ENCODE results near the gene SLC7A7. TPM values are rescaled to one million over a fixed set of nuclear protein-coding genes. Genes with fewer than 3 reads are reported as not detected.
"Not testable (repeated sequence)": the region's sequence is repeated elsewhere in the genome, so short reads cannot be mapped to it uniquely, and the experiment has no call there.

SLC7A7 gene
- polyA plus RNA-seq, 5 donors, result 8.8 to 11.2 (median 9.5) TPM

DNA sequence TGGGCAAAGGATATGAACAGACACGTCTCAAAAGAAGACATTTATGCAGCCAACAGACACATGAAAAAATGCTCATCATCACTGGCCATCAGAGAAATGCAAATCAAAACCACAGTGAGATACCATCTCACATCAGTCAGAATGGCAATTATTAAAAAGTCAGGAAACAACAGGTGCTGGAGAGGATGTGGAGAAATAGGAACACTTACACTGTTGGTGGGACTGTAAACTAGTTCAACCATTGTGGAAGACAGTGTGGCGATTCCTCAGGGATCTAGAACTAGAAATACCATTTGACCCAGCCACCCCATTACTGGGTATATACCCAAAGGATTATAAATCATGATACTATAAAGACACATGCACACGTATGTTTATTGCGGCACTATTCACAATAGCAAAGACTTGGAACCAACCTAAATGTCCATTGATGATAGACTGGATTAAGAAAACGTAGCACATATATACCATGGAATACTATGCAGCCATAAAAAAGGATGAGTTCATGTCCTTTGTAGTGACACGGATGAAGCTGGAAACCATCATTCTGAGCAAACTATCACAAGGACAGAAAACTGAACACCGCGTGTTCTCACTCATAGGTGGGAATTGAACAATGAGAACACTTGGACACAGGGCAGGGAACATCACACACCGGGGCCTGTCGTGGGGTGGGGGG lies 57.1 kb downstream of the SLC7A7 start:
- DNase-seq, result not testable (repeated sequence)

DNA sequence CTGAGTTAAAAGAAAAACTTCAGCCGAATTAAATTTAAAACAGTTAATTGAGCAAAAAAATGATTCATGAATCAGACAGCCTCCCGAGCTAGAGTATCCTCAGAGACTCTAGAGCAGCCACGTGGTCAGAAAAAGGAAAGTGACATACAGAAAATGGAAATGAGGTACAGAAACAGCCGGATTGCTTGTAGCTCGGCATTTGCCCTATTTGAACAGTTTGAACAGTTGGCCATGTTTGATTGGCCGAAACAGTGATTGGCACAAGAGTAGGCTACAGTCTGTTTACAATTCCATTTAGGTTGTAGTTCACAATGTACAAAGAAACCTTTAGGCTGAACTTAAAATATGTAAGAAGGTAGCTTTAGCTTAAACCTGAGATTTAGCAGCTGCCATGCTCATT lies 61.6 kb downstream of the SLC7A7 start:
- DNase-seq, result no peak

DNA sequence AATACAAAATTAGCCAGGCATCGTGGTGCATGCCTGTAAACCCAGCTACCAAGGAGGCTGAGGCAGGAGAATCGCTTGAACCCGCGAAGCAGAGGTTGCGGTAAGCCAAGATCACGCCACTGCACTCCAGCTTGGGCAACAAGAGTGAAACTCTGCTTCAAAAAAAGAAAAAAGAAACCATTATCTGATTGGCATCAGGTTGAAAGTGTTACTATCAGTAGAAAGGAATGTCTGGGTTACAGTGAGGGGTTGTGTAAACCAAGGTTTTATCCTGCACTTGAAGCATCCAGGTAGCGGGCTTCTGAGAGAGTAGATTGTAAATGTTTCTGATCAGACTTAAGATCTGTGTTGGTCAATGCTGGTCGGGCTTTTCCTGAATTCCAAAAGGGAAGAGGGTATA lies 62.8 kb downstream of the SLC7A7 start:
- no peak for DNase-seq

DNA sequence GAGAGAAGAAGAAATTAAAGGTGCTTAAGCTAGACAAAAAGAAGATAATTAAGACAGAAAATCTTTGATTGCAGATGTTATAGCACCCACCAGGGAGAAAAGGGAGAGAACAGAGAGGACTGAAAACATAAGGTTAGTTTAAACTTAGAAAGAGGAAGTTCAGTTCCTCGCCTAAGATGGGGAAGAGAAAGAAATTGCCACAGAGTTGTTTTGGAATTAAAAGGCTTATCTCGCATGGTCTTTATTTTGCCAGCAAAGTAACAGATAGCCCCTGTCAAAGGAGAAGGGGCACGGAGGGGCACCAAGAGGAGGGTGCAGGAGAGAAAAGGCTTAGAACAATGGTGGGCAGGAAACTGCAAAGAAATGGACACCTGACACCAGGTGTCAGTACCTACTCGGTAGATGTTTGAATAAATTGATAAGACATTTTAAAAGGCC lies 66.6 kb downstream of the SLC7A7 start:
- DNase-seq, result no peak

DNA sequence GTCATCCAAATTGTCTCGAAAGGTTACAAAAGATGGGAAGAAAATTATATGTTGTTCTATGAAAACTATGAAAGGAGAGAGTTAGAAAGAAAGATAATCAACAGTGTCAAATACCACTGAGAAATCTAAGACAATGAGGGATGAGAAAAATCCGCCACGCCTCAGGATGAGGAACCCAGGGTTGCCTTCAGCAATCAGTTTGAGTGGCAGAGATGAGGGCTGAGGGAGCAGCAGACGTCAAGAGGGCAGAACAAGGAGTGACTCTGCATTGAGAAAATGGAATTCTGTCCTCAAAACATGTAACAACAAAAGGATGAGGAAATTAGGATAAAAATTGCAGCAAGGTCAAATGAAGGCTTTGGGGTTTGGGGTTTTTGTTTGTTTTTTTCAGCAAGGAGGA lies 67.0 kb downstream of the SLC7A7 start:
- no peak for DNase-seq

DNA sequence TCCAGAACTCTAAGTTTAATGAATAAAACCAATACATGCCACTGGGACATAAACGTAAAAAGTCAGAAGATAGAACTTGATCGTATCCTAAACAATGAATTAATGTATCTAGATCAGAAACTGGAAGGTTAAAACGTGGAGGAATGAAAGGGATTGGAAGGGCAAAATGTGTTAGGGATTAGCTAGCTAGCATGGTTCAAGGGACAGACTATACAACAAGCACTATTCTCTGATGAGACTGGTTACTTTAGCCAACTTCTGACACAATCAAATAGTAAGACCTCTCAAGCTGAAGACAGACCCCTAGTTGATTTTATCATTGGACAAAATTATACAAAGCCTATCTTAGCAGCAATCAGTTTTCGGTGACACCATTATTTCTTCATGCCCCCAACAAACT lies 67.5 kb downstream of the SLC7A7 start:
- DNase-seq, result no peak

DNA sequence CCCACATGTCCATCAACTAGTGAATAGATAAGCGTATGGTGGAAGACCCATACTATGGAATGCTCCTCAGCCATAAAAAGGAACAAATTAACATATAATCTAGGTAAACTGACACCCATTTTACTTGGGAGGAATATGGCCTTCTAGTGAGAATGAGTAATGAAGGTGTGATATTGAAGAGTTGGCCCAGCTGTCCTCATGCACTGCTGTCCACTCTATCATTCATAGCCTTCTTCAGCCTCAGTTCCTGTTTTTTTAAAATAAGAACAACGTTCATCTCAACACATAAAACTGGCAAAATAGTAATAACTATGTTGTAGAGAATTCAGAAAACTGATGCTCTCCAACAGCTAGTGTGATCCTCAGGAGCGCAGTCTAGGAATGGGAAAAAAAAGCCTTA lies 75.2 kb downstream of the SLC7A7 start:
- DNase-seq, result no peak

DNA sequence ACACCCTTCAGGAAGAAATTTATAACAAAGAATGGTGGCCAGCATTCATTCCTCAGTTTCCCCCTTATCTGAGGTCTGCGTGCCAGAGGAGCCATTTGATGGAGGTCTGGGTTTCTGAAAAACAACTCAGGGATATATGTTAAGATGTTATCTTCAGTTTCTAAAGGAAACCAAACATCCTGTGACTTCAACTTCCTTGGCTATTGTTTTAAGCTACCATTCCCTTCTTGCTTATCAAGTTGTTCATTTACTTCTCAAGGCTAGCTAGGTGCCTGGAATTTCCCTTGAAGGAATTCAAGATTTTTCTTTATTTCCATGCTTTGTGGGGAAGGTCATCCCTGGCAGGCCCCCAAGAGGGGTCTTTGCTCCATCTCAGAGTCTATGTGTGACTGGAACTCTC lies 75.8 kb downstream of the SLC7A7 start:
- DNase-seq, result no peak

DNA sequence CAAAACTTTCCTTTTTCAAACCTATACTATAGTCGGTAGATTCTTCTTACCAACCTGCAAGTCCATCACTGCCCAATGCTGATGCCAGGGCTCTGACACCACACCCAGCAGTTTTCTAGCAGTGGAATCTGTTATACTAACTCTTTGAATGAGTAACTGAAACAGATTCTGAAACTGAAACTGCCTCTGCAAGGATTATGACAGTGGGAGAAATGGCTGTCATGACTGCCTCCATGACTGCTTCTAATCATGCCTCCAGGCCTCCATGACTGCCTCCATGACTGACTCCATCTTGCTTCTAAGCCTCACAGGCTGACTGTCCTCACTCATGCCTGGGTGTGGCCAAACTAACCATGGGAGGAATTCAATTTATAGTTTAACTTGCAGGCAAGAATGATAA lies 78.2 kb downstream of the SLC7A7 start:
- no peak for DNase-seq

DNA sequence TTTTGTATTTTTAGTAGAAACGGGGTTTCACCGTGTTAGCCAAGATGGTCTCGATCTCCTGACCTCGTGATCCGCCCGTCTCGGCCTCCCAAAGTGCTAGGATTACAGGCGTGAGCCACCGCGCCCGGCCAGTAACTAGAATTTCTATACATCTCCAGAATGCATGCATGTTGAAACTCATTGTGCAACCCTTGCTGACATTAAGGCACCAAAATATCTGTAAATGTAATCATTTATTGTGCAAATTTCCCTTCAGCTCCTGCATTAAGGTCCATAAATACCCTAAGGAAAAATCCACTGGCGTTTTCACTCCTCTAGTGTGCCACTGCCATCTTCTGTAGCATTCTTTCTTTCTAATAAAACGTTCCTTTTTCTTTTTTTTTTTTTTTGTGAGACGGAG lies 78.9 kb downstream of the SLC7A7 start:
- DNase-seq, result not testable (repeated sequence)

DNA sequence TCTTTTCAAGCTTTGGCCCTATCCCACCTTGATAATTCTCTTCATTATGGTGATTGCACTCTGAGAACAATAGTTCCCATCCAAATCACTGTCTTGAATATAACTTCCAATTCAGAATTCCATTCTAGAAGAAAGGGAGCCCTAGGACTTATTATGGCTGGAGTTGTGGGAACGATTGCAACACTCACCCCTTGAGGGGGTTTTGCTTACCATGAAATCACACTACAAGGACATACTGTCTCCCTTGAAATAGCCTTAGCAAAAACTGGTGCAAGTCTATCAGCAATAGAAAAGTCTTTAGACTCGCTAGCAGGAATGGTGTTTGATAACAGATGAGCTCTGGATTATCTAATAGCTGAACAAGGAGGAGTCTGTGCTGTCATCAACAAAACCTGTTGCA lies 80.1 kb downstream of the SLC7A7 start:
- no peak for DNase-seq

DNA sequence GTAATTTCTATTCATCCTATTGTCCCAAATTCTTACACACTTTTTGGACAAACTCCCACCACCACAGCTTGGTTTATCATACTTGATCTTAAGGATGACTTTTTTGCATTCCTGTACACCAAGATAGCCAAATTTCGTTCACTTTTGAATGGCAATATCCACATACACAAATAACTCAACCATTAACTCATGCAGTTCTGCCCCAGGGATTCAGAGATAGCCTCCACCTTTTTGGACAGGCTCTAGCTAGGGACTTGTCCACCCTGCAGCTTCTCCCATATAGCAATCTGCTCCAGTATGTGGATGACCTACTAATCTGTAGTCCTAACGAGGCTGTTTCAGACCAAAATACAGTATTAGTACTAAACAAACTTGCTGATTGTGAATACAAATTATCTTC lies 81.4 kb downstream of the SLC7A7 start:
- no peak for DNase-seq

DNA sequence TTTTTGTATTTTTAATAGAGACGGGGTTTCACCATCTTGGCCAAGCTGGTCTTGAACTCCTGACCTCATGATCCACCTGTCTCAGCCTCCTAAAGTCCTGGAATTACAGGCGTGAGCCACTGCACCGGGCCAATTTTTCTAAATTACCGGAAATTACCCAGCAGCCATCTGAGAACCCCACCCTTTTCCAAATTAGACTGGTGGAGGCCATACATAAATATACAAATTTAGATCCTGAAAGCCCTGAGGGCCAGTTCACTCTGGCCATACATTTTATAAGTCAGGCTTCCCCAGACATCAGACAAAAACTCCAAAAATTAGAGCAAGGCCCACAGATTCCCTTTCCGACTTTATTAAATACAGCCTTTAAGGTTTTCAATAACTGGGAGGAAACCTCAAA lies 83.2 kb downstream of the SLC7A7 start:
- DNase-seq, result not testable (repeated sequence)

DNA sequence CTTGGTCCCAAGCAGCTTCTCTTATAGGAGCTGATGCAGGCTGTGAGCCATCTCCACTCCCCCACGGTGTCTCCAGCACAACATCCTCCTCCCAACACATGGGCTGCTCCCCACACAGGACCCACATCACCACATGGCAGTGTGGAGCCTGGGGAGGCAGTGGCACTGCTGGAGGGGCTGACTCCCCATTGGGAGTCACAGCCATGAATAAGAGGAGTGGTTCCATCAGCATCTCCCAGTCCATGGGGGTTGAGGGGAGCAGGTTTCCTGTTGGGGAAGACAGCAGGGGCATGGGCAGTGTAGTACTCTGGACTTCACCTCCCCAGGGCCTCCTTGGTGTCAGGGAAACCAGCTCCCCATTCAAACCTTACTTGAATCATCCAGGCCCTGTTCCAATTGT lies 89.2 kb downstream of the SLC7A7 start:
- no peak for DNase-seq

DNA sequence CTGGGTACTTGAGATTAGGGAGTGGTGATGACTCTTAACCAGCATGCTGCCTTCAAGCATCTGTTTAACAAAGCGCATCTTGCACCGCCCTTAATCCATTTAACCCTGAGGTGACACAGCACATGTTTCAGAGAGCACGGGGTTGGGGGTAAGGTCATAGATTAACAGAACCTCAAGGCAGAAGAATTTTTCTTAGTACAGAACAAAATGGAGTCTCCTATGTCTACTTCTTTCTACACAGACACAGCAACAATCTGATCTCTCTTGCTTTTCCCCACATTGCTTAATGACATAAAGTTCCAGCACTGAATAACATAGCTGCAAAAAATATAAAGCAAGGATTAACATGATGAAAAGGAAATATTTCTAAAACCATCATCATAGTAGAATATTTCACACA lies 89.9 kb downstream of the SLC7A7 start:
- not testable (repeated sequence) for DNase-seq

DNA sequence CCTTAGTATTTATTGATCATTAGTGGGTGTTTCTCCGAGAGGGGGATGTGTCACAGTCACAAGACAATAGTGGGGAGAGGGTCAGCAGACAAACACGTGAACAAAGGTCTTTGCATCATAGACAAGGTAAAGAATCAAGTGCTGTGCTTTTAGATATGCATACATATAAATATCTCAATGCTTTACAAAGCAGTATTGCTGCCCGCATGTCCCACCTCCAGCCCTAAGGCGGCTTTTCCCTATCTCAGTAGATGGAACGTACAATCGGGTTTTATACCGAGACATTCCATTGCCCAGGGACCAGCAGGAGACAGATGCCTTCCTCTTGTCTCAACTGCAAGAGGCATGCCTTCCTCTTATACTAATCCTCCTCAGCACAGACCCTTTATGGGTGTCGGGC lies 90.4 kb downstream of the SLC7A7 start:
- DNase-seq, result not testable (repeated sequence)

DNA sequence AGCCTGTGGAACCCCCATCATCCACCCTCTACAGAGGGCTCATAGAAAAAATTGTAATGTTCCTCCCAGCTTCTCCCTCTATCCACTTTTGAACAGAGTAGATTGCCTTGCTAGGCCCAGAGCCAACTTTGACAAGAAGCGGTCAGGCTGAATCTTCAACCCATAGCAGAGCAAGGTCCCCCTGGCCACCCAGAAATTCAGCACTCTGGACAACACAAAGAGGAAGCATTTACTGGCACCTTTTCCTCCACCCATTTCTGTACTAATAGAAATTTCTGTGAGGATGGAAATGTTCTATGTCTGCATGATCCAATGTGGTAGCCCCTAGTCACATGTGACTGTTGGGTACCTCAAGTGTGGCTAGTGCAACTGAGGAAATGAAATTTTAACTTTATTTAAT lies 91.4 kb downstream of the SLC7A7 start:
- DNase-seq, result no peak

Other genes starting within 250 kb of the SLC7A7 start
- gene DAD1, start 226.2 kb downstream of the SLC7A7 start, polyA plus RNA-seq (ENCODE audit: insufficient read depth in 1 of 5, insufficient read length in 5 of 5, low replicate concordance in 1 of 5), result 100 to 1,000 TPM; 194 to 240 (median 203) TPM
- gene ABHD4, start 217.1 kb downstream of the SLC7A7 start, polyA plus RNA-seq (ENCODE audit: insufficient read depth in 1 of 5, insufficient read length in 5 of 5, low replicate concordance in 1 of 5), result 10 to 100 TPM; 33.1 to 46.7 (median 37.9) TPM
- under 1 TPM; 0.18 to 0.39 (median 0.30) TPM for gene OR6J1, start 171.1 kb downstream of the SLC7A7 start, polyA plus RNA-seq (ENCODE audit: insufficient read depth in 1 of 5, insufficient read length in 5 of 5, low replicate concordance in 1 of 5)
- 100 to 1,000 TPM; 142 to 161 (median 150) TPM for gene OXA1L, start 48.7 kb downstream of the SLC7A7 start, polyA plus RNA-seq (ENCODE audit: insufficient read depth in 1 of 5, insufficient read length in 5 of 5, low replicate concordance in 1 of 5)
- 10 to 100 TPM; 66.9 to 98.7 (median 69.6) TPM for gene MRPL52, start 14.5 kb upstream of the SLC7A7 start, polyA plus RNA-seq (ENCODE audit: insufficient read depth in 1 of 5, insufficient read length in 5 of 5, low replicate concordance in 1 of 5)
- 100 to 1,000 TPM; 165 to 216 (median 186) TPM for gene MMP14, start 21.1 kb upstream of the SLC7A7 start, polyA plus RNA-seq (ENCODE audit: insufficient read depth in 1 of 5, insufficient read length in 5 of 5, low replicate concordance in 1 of 5)
- 10 to 100 TPM; 43.1 to 64.5 (median 51.0) TPM for gene LRP10, start 56.3 kb upstream of the SLC7A7 start, polyA plus RNA-seq (ENCODE audit: insufficient read depth in 1 of 5, insufficient read length in 5 of 5, low replicate concordance in 1 of 5)
- gene REM2, start 67.8 kb upstream of the SLC7A7 start, polyA plus RNA-seq (ENCODE audit: insufficient read depth in 1 of 5, insufficient read length in 5 of 5, low replicate concordance in 1 of 5), result under 1 TPM; 0.58 to 0.99 (median 0.81) TPM
- 100 to 1,000 TPM in 4 of 5 donors, 10 to 100 TPM in 1; 95.6 to 128 (median 105) TPM for gene RBM23, start 103.7 kb upstream of the SLC7A7 start, polyA plus RNA-seq (ENCODE audit: insufficient read depth in 1 of 5, insufficient read length in 5 of 5, low replicate concordance in 1 of 5)
- 100 to 1,000 TPM; 115 to 129 (median 123) TPM for gene PRMT5, start 113.9 kb upstream of the SLC7A7 start, polyA plus RNA-seq (ENCODE audit: insufficient read depth in 1 of 5, insufficient read length in 5 of 5, low replicate concordance in 1 of 5)
- 10 to 100 TPM; 50.8 to 86.9 (median 80.5) TPM for gene HAUS4, start 141.7 kb upstream of the SLC7A7 start, polyA plus RNA-seq (ENCODE audit: insufficient read depth in 1 of 5, insufficient read length in 5 of 5, low replicate concordance in 1 of 5)
- gene AJUBA, start 167.1 kb upstream of the SLC7A7 start, polyA plus RNA-seq (ENCODE audit: insufficient read depth in 1 of 5, insufficient read length in 5 of 5, low replicate concordance in 1 of 5), result 10 to 100 TPM; 31.3 to 50.3 (median 40.6) TPM
- 10 to 100 TPM; 20.6 to 23.2 (median 21.5) TPM for gene C14orf93, start 194.7 kb upstream of the SLC7A7 start, polyA plus RNA-seq (ENCODE audit: insufficient read depth in 1 of 5, insufficient read length in 5 of 5, low replicate concordance in 1 of 5)
- gene PSMB5, start 219.5 kb upstream of the SLC7A7 start, polyA plus RNA-seq (ENCODE audit: insufficient read depth in 1 of 5, insufficient read length in 5 of 5, low replicate concordance in 1 of 5), result 100 to 1,000 TPM; 155 to 205 (median 174) TPM
- gene PSMB11, start 226.8 kb upstream of the SLC7A7 start, polyA plus RNA-seq (ENCODE audit: insufficient read depth in 1 of 5, insufficient read length in 5 of 5, low replicate concordance in 1 of 5), result not detected
- 10 to 100 TPM in 4 of 5 donors, 1 to 10 TPM in 1; 9.7 to 13.7 (median 12.2) TPM for gene CDH24, start 242.1 kb upstream of the SLC7A7 start, polyA plus RNA-seq (ENCODE audit: insufficient read depth in 1 of 5, insufficient read length in 5 of 5, low replicate concordance in 1 of 5)

Data from right lung (tissue), 5 donors.